Fibroblast of lung (primary cell): ENCODE results near the gene FGF9.

ENCODE experiments used
- CTCF ChIP-seq, 2 donors: IDR thresholded peaks in 1 of 2; conservative IDR thresholded peaks in 1 of 2; 1 replicate in 1 of 2; 2 replicates in 1 of 2; pipeline ENCODE4 v1.5.1; 2011 to 2012; ENCODE audit warnings: low read length in 2 of 2, control low read depth in 1 of 2, inconsistent platforms in 1 of 2, low read depth in 1 of 2, mild to moderate bottlenecking in 1 of 2
- EZH2 ChIP-seq: IDR thresholded peaks from 2 replicates; pipeline ENCODE4 v1.5.1; 2012; ENCODE audit warnings: low read length, control low read depth, mild to moderate bottlenecking; ENCODE audit errors: missing control alignments

- no peak for TF ChIP-seq CTCF (conservative IDR thresholded peaks at IDR 0.05 in 1 of 2, IDR thresholded peaks at IDR 0.05 in 1 of 2; ENCODE audit: low read depth in 1 of 2, low read length in 2 of 2)
- no peak for TF ChIP-seq EZH2
Observed at GRCh38 chr13:21683034-21683733, 12.3 kb downstream of the FGF9 start.
